HepG2 (cell line): Measurements from ENCODE around the gene TPCN2. TPM values are rescaled to one million over a fixed set of nuclear protein-coding genes. Genes with fewer than 3 reads are reported as not detected.

Experiments
- ATAC-seq: fragments of 200-7000 bp; cut with Tn5 transposase; 3 replicates; pipeline ENCODE4 v1.9.1; 2020; ENCODE audit warnings: mild to moderate bottlenecking, moderate library complexity
- BruUV-seq: library from RNA; stranded (reverse); fragments of 400-500 nt; replicated peaks from 2 replicates; lab custom pipeline; 2021; lab: Mats Ljungman, UMichigan
- CTCF ChIA-PET: fragments of 300-600 bp; formaldehyde crosslinking; extraction: SDS; loops from one replicate; lab custom pipeline; 2021; ENCODE audit warnings: low total read pairs, inconsistent platforms, low intra/inter-chr PET ratio; lab: Yijun Ruan, JAX
- POLR2A ChIA-PET: fragments of 350-600 bp; sonication (Branson Sonifier 250); formaldehyde crosslinking; loops from one replicate; lab custom pipeline; 2020; ENCODE audit warnings: antibody characterized with exemption, inconsistent platforms; lab: Yijun Ruan, JAX
- DNase-seq: peaks from one replicate; pipeline ENCODE4 v3.0.0-alpha.2; 2015; ENCODE audit warnings: low spot score
- FAIRE-seq: peaks from 3 replicates; lab custom pipeline; 2011; peaks lifted over from hg19 to GRCh38; lab: Jason Lieb, UNC
- H2AFZ ChIP-seq: one replicate; pipeline ENCODE4 v1.6.1; 2011; ENCODE audit warnings: low read length, inconsistent platforms
- H3K27ac ChIP-seq: fragments of 300-600 bp; 3 replicates; pipeline ENCODE4 v1.8.0; 2011; ENCODE audit warnings: mixed run types, mild to moderate bottlenecking, mixed read lengths, low read length, inconsistent platforms; ENCODE audit not compliant: insufficient read depth; ENCODE audit errors: extremely low read length
- H3K27me3 ChIP-seq, 2 experiments: fragments of 200-600 bp in 1 of 2; 2 replicates in 1 of 2; 3 replicates in 1 of 2; pipeline versions ENCODE4 v1.6.0 to v1.8.0; 2011; ENCODE audit warnings: low read length in 2 of 2, mild to moderate bottlenecking in 2 of 2, moderate library complexity in 2 of 2, inconsistent platforms in 1 of 2; ENCODE audit not compliant: insufficient read depth in 2 of 2, control insufficient read depth in 1 of 2
- H3K36me3 ChIP-seq, 2 experiments: fragments of 200-600 bp in 1 of 2; replicated peaks in 1 of 2; 2 replicates in 1 of 2; 3 replicates in 1 of 2; pipeline versions ENCODE4 v1.5.1 to v1.8.0; 2011; ENCODE audit warnings: low read length in 2 of 2, inconsistent platforms in 1 of 2; ENCODE audit not compliant: insufficient read depth in 2 of 2, control insufficient read depth in 1 of 2
- H3K4me1 ChIP-seq: 2 replicates; pipeline ENCODE4 v1.5.1; 2012; ENCODE audit warnings: low read length, inconsistent platforms; ENCODE audit not compliant: insufficient read depth
- H3K4me2 ChIP-seq: 2 replicates; pipeline ENCODE4 v1.6.0; 2011; ENCODE audit warnings: low read depth, low read length, inconsistent platforms
- H3K4me3 ChIP-seq, 3 experiments: fragments of 200-600 bp in 1 of 3; sonication (generic), shearing (Covaris generic) in 1 of 3; replicated peaks in 1 of 3; 2 replicates each; pipeline ENCODE4 v1.5.1; 2011 to 2016; ENCODE audit warnings: low read length in 3 of 3, inconsistent platforms in 2 of 3, low read depth in 2 of 3, mild to moderate bottlenecking in 2 of 3, control low read depth in 1 of 3, mixed read lengths in 1 of 3; ENCODE audit not compliant: insufficient read depth in 1 of 3
- H3K79me2 ChIP-seq: one replicate; pipeline ENCODE4 v1.6.1; 2011; ENCODE audit warnings: low read length, inconsistent platforms; ENCODE audit not compliant: insufficient read depth
- H3K9ac ChIP-seq: 2 replicates; pipeline ENCODE4 v1.6.0; 2011; ENCODE audit warnings: mild to moderate bottlenecking, low read depth, low read length, inconsistent platforms; ENCODE audit not compliant: insufficient read depth
- H3K9me3 ChIP-seq: 2 replicates; pipeline ENCODE4 v1.5.1; 2012; ENCODE audit warnings: mild to moderate bottlenecking, low read length
- H4K20me1 ChIP-seq: 2 replicates; pipeline ENCODE4 v1.6.0; 2011; ENCODE audit warnings: inconsistent platforms, mild to moderate bottlenecking, low read length, moderate library complexity; ENCODE audit not compliant: insufficient read depth
- CBX2 ChIP-seq, 2 experiments: fragments of 200-600 bp in 1 of 2; sonication (generic); formaldehyde crosslinking in 1 of 2; IDR thresholded peaks; 2 replicates each; pipeline versions ENCODE4 v1.7.0 to v1.8.1; 2018 to 2022; ENCODE audit warnings: low read depth in 2 of 2, low read length in 1 of 2, mild to moderate bottlenecking in 1 of 2, missing genetic modification reagents in 1 of 2
- FOXP1 ChIP-seq, 2 experiments: fragments of 450-650 bp in 1 of 2; IDR thresholded peaks; 2 replicates each; pipeline ENCODE4 v1.6.1; 2017 to 2018; ENCODE audit warnings: antibody characterized with exemption in 1 of 2
- GATAD2A ChIP-seq: IDR thresholded peaks from 2 replicates; pipeline ENCODE4 v1.6.1; 2016
- NFKBIZ ChIP-seq: IDR thresholded peaks from 2 replicates; pipeline ENCODE4 v1.6.1; 2018; ENCODE audit warnings: missing genetic modification reagents, missing compliant biosample characterization
- SMAD1 ChIP-seq: sonication (generic); formaldehyde crosslinking; IDR thresholded peaks from 2 replicates; pipeline ENCODE4 v1.4.0; 2020; ENCODE audit warnings: missing genetic modification reagents, low read depth, mild to moderate bottlenecking, borderline replicate concordance
- TSC22D2 ChIP-seq: sonication (generic); formaldehyde crosslinking; IDR thresholded peaks from 2 replicates; pipeline ENCODE4 v1.5.1; 2020; ENCODE audit warnings: missing genetic modification reagents, mild to moderate bottlenecking, borderline replicate concordance
- XBP1 ChIP-seq: sonication (generic); formaldehyde crosslinking; IDR thresholded peaks from 2 replicates; pipeline ENCODE4 v1.5.0; 2020; ENCODE audit warnings: missing genetic modification reagents
- ZNF546 ChIP-seq: sonication (generic); formaldehyde crosslinking; conservative IDR thresholded peaks from 2 replicates; pipeline ENCODE4 v1.8.1; 2023; ENCODE audit warnings: mild to moderate bottlenecking, missing genetic modification reagents
- WGBS: methylation state at CpG from one replicate; pipeline ENCODE4 v1.1.6; 2017; ENCODE audit warnings: low lambda C conversion rate; 5-methylcytosine and 5-hydroxymethylcytosine counted together
- in situ Hi-C: cut with HindIII; loops from 2 replicates; pipeline ENCODE4 v1.10.0; 2017; ENCODE audit warnings: low pct_unique_long_range_greater_than_20kb; ENCODE audit not compliant: extremely low pct_ligation_motif_present
- intact Hi-C: fragments of 100-400 bp; cut with micrococcal nuclease; formaldehyde crosslinking; loops from one replicate; pipeline ENCODE4 v1.10.0; 2022; ENCODE audit not compliant: unreplicated experiment
- polyA plus RNA-seq, 8 experiments: library from polyadenylated mRNA; depleted of rRNA in 3 of 8; stranded (reverse) in 7 of 8; unstranded in 1 of 8; fragments of >200 nt; fragmentation: Illumina TruSeq in 4 of 8; extraction: Trizol in 4 of 8; gene quantifications; 2 replicates each; pipeline versions ENCODE4 v1.2.1 to v1.2.3, GENCODE V29; 2011 to 2016; ENCODE audit warnings: low read depth in 4 of 8, missing spikeins in 1 of 8, mixed read lengths in 1 of 8; ENCODE audit not compliant: insufficient read depth in 1 of 8
- total RNA-seq, 5 experiments: library from RNA; depleted of rRNA; stranded (reverse); fragments of >200 nt; fragmentation: Illumina TruSeq; extraction: Trizol; gene quantifications; 2 replicates each; pipeline ENCODE4 v1.2.3, GENCODE V29; 2016; ENCODE audit warnings: low read depth in 1 of 5
- TF ChIP-seq, protein P1 (sequence below): sonication (generic); formaldehyde crosslinking; IDR thresholded peaks from 2 replicates; pipeline ENCODE4 v1.4.0; 2020; ENCODE audit warnings: mild to moderate bottlenecking, missing genetic modification reagents
- TF ChIP-seq, protein P2 (sequence below): sonication (generic); formaldehyde crosslinking; IDR thresholded peaks from 2 replicates; pipeline ENCODE4 v1.4.0; 2020; ENCODE audit warnings: low read depth, mild to moderate bottlenecking, missing genetic modification reagents
- TF ChIP-seq, protein P3 (sequence below): sonication (generic); formaldehyde crosslinking; IDR thresholded peaks from 2 replicates; pipeline ENCODE4 v1.4.0; 2020; ENCODE audit warnings: missing genetic modification reagents
- TF ChIP-seq, protein P4 (sequence below): IDR thresholded peaks from 2 replicates; pipeline ENCODE4 v1.6.1; 2016
- TF ChIP-seq, protein P5 (sequence below): sonication (generic); formaldehyde crosslinking; conservative IDR thresholded peaks from 2 replicates; pipeline ENCODE4 v1.8.0; 2022; ENCODE audit warnings: missing genetic modification reagents
- TF ChIP-seq, protein P6 (sequence below): sonication (generic); formaldehyde crosslinking; IDR thresholded peaks from 2 replicates; pipeline ENCODE4 v1.4.0; 2020; ENCODE audit warnings: missing genetic modification reagents

Gene TPCN2
- total and polyA plus RNA-seq, 2 of the 13 experiments (the other 11 are each of a cell fraction or from before 2014, with no cell fraction given) = 5.6 to 5.9 TPM

DNA sequence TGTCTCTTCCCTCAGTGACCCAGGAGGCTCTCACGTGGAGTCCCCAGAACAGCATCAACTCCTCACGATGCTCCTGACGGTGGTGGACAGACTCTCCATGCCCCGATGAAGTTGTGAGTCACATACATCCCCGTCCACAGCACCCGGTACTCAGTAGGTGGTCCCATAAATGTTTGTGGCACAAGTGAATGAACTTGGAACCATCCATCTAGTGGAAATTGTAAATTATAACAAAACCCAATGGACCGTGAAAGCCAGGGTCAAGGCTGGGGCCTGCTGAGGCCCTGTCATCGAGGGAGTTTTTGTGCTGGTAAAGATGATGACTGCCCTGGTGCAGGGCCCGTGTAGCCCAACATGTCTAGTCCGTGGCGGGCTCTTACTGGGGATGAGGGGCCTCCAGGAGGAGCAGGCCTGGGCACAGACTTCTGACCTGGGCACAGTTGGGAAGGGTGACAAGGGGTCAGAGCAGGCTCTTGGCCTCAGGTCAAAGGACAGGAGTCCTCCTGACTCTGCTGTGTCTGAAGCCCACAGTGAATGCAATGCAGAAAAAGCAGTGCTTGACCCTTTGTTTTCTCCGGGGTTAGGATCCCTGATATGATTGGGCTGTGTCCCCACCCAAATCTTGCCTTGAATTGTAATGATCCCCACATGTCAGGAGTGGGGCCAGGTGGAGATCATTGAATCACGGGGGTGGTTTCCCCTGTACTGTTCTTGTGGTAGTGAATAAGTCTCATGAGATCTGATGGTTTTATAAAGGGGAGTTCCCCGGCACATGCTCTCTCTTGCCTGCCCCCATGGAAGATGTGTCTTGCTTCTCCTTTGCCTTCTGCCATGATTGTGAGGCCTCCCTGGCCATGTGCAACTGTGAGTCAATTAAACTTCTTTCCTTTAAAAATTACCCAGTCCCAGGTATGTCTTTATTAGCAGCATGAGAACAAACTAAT lies 87.0 kb downstream of the TPCN2 start (continued):
- TF ChIP-seq, protein P1, sequence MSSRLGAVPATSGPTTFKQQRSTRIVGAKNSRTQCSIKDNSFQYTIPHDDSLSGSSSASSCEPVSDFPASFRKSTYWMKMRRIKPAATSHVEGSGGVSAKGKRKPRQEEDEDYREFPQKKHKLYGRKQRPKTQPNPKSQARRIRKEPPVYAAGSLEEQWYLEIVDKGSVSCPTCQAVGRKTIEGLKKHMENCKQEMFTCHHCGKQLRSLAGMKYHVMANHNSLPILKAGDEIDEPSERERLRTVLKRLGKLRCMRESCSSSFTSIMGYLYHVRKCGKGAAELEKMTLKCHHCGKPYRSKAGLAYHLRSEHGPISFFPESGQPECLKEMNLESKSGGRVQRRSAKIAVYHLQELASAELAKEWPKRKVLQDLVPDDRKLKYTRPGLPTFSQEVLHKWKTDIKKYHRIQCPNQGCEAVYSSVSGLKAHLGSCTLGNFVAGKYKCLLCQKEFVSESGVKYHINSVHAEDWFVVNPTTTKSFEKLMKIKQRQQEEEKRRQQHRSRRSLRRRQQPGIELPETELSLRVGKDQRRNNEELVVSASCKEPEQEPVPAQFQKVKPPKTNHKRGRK (CRISPR knock-in tag) = no peak
- TF ChIP-seq FOXP1 (IDR thresholded peaks at IDR 0.05) = no peak
- TF ChIP-seq FOXP1 (CRISPR knock-in tag; IDR thresholded peaks at IDR 0.05) = no peak
- TF ChIP-seq, protein P2, sequence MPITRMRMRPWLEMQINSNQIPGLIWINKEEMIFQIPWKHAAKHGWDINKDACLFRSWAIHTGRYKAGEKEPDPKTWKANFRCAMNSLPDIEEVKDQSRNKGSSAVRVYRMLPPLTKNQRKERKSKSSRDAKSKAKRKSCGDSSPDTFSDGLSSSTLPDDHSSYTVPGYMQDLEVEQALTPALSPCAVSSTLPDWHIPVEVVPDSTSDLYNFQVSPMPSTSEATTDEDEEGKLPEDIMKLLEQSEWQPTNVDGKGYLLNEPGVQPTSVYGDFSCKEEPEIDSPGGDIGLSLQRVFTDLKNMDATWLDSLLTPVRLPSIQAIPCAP (CRISPR knock-in tag) = no peak

DNA sequence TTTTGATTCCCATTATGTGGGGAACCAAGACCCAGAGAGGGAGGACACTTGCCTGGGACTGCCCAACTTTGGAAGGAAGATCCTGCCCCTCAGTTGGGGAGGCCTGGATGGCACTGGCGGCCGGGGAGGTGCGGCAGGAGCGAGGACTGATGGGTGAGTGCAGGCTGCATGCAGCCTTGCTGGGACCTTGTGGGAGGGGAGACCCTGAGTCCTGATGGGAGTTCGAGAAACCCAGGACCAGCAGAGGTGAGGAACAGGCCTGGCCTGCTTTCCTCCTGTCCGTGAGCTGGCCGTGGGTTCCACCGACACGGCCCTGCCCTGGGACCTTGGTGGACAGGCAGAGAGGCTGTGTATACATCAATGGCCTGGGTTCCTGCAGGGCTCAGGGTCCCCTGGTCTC lies 87.7 kb downstream of the TPCN2 start:
- Histone ChIP-seq H3K4me1 (peaks cover 22% of the 10 kb centered on the region), H4K20me1 (no peaks in the 10 kb centered on the region), H3K4me2 (no peak overlapping the region), H3K36me3 (no peaks in the 10 kb centered on the region), H3K27me3 (peaks cover 0 to 2% of the 10 kb centered on the region in 2 experiments; a peak in 1 of 5 replicates), H2AFZ (no peak overlapping the region), H3K9ac (no peak overlapping the region), H3K27ac (no peak overlapping the region), H3K4me3 (no peak overlapping the region), H3K79me2 (no peaks in the 10 kb centered on the region), H3K9me3 (peaks cover 5% of the 10 kb centered on the region; the same call in 1 of the 2 replicates)
- in situ Hi-C loops (no loop called here), intact Hi-C loops (no loop called here)
- 73% methylated on average over 6 of the region's 9 CpGs for WGBS
- ChIA-PET CTCF (no interaction called here), POLR2A (no interaction called here)
- FAIRE-seq (no peak), DNase-seq (no peak), ATAC-seq (no peak)
- BruUV-seq = no TSS peak
- TF ChIP-seq SMAD1 (CRISPR knock-in tag) (no peak), NFKBIZ (CRISPR knock-in tag) (no peak), ZNF546 (no peak), XBP1 (CRISPR knock-in tag) (no peak), CBX2 (IDR thresholded peaks at IDR 0.05; ENCODE audit: low read depth, low read length) (no peak), CBX2 (CRISPR knock-in tag; IDR thresholded peaks at IDR 0.05; ENCODE audit: low read depth) (no peak), GATAD2A (CRISPR knock-in tag) (no peak), TSC22D2 (no peak)
- TF ChIP-seq, protein P3, sequence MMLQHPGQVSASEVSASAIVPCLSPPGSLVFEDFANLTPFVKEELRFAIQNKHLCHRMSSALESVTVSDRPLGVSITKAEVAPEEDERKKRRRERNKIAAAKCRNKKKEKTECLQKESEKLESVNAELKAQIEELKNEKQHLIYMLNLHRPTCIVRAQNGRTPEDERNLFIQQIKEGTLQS (CRISPR knock-in tag) = no peak
- TF ChIP-seq, protein P4, sequence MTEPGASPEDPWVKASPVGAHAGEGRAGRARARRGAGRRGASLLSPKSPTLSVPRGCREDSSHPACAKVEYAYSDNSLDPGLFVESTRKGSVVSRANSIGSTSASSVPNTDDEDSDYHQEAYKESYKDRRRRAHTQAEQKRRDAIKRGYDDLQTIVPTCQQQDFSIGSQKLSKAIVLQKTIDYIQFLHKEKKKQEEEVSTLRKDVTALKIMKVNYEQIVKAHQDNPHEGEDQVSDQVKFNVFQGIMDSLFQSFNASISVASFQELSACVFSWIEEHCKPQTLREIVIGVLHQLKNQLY (CRISPR knock-in tag) = no peak
- TF ChIP-seq, protein P5, sequence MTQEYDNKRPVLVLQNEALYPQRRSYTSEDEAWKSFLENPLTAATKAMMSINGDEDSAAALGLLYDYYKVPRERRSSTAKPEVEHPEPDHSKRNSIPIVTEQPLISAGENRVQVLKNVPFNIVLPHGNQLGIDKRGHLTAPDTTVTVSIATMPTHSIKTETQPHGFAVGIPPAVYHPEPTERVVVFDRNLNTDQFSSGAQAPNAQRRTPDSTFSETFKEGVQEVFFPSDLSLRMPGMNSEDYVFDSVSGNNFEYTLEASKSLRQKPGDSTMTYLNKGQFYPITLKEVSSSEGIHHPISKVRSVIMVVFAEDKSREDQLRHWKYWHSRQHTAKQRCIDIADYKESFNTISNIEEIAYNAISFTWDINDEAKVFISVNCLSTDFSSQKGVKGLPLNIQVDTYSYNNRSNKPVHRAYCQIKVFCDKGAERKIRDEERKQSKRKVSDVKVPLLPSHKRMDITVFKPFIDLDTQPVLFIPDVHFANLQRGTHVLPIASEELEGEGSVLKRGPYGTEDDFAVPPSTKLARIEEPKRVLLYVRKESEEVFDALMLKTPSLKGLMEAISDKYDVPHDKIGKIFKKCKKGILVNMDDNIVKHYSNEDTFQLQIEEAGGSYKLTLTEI (CRISPR knock-in tag) = no peak
- TF ChIP-seq, protein P6, sequence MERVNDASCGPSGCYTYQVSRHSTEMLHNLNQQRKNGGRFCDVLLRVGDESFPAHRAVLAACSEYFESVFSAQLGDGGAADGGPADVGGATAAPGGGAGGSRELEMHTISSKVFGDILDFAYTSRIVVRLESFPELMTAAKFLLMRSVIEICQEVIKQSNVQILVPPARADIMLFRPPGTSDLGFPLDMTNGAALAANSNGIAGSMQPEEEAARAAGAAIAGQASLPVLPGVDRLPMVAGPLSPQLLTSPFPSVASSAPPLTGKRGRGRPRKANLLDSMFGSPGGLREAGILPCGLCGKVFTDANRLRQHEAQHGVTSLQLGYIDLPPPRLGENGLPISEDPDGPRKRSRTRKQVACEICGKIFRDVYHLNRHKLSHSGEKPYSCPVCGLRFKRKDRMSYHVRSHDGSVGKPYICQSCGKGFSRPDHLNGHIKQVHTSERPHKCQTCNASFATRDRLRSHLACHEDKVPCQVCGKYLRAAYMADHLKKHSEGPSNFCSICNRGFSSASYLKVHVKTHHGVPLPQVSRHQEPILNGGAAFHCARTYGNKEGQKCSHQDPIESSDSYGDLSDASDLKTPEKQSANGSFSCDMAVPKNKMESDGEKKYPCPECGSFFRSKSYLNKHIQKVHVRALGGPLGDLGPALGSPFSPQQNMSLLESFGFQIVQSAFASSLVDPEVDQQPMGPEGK (CRISPR knock-in tag) = no peak
